DND-41 (cell line): ENCODE measurements around the gene NOX4.

Source experiments
- CTCF ChIP-seq: IDR thresholded peaks from 2 replicates; pipeline ENCODE4 v1.5.1; 2012; ENCODE audit warnings: borderline replicate concordance, low read length, moderate library complexity, mild to moderate bottlenecking; ENCODE audit not compliant: poor library complexity, severe bottlenecking; ENCODE audit errors: extremely low read depth
- EZH2 ChIP-seq: IDR thresholded peaks from 3 replicates; pipeline ENCODE4 v1.6.1; 2012; ENCODE audit warnings: borderline replicate concordance, low read depth, mild to moderate bottlenecking, moderate library complexity, low read length, inconsistent platforms; ENCODE audit not compliant: severe bottlenecking

GRCh38 chr11:89498845-89499448 is 7.8 kb upstream of the NOX4 start:
- TF ChIP-seq CTCF = peak; percentile 35
- no peak for TF ChIP-seq EZH2
